ENCODE measurements around the gene PAPOLG. TPM values are rescaled to one million over a fixed set of nuclear protein-coding genes. Genes with fewer than 3 reads are reported as not detected.
"Not testable (repeated sequence)": the region's sequence is repeated elsewhere in the genome, so short reads cannot be mapped to it uniquely, and the experiment has no call there.

The PAPOLG gene
- total RNA-seq, 1 donor from 2014 or later, result 10.8 TPM

GRCh38 chr2:60822987-60823386 is 66.9 kb downstream of the PAPOLG start:
- DNase-seq (ENCODE audit: low spot score), result no peak

- DNase-seq (ENCODE audit: low spot score), result no peak
Observed at GRCh38 chr2:60823694-60824305, 67.7 kb downstream of the PAPOLG start.

- DNase-seq (ENCODE audit: low spot score), result no peak
Observed at GRCh38 chr2:60825666-60826065, 69.6 kb downstream of the PAPOLG start.

GRCh38 chr2:60826111-60826510 is 70.0 kb downstream of the PAPOLG start:
- DNase-seq (ENCODE audit: low spot score), result no peak

GRCh38 chr2:60826860-60827259 is 70.8 kb downstream of the PAPOLG start:
- not testable (repeated sequence) for DNase-seq (ENCODE audit: low spot score)

GRCh38 chr2:60827369-60827768 is 71.3 kb downstream of the PAPOLG start:
- DNase-seq (ENCODE audit: low spot score), result no peak

GRCh38 chr2:60830991-60831390 is 74.9 kb downstream of the PAPOLG start:
- no peak for DNase-seq (ENCODE audit: low spot score)

- no peak for DNase-seq (ENCODE audit: low spot score)
Observed at GRCh38 chr2:60831921-60832320, 75.9 kb downstream of the PAPOLG start.

GRCh38 chr2:60832621-60833020 is 76.6 kb downstream of the PAPOLG start:
- DNase-seq (ENCODE audit: low spot score), result no peak

GRCh38 chr2:60834270-60834717 is 78.2 kb downstream of the PAPOLG start:
- no peak for DNase-seq (ENCODE audit: low spot score)

- DNase-seq (ENCODE audit: low spot score), result no peak
Observed at GRCh38 chr2:60836491-60836890, 80.4 kb downstream of the PAPOLG start.

GRCh38 chr2:60837123-60837522 is 81.1 kb downstream of the PAPOLG start:
- no peak for DNase-seq (ENCODE audit: low spot score)

- no peak for DNase-seq (ENCODE audit: low spot score)
Observed at GRCh38 chr2:60838481-60838880, 82.4 kb downstream of the PAPOLG start.

- no peak for DNase-seq (ENCODE audit: low spot score)
Observed at GRCh38 chr2:60839126-60839813, 83.2 kb downstream of the PAPOLG start.

GRCh38 chr2:60840880-60841279 is 84.8 kb downstream of the PAPOLG start:
- DNase-seq (ENCODE audit: low spot score), result no peak

GRCh38 chr2:60843006-60843405 is 86.9 kb downstream of the PAPOLG start:
- no peak for DNase-seq (ENCODE audit: low spot score)

GRCh38 chr2:60844105-60844504 is 88.0 kb downstream of the PAPOLG start:
- no peak for DNase-seq (ENCODE audit: low spot score)

GRCh38 chr2:60847854-60848253 is 91.8 kb downstream of the PAPOLG start:
- DNase-seq (ENCODE audit: low spot score), result no peak

Other genes starting within 250 kb of the PAPOLG start
- 21.3 TPM for gene BCL11A, start 202.6 kb upstream of the PAPOLG start, total RNA-seq
- 14.0 TPM for gene REL, start 125.3 kb downstream of the PAPOLG start, total RNA-seq